ENCODE measurements around the gene WDR88. TPM values are rescaled to one million over a fixed set of nuclear protein-coding genes. Genes with fewer than 3 reads are reported as not detected.

The WDR88 gene
- total and polyA plus RNA-seq, 4 donors = 0.08 TPM; not detected in 2

DNA sequence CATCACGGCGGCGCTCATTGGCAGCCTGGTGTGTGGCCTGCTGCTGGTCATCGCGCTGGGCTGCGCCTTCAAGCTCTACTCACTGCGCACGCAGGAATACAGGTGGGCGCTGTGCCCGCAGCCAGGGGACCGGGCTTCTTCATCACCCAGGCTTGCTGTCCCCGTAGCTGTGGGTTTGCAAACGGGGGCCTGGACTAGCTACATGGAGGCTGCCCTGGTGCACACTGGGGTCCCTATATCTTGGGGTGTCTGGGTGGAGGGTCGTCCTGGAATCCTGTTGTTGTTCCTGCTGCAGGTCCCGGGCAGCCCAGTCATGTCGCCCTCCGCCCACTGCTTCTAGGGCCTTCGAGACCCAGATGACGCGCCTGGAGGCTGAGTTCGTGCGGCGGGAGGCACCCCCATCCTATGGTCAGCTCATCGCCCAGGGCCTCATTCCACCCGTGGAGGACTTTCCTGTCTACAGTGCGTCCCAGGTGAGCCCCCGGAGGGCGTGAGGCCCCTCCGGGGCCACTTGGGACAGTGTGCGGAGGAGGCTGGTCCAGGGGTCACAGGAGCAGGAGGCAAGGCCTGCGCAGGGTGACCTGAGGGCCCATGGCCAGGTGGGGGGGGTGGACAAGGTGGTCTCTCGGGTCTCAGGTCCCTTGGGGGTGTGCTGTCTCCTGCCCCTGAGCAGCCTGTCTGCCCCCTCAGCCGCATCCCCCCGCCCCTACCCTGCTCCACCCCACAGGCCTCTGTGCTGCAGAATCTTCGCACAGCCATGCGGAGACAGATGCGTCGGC lies 74.5 kb downstream of the WDR88 start:
- 97% methylated on average over 38 of the region's 38 CpGs for WGBS
- Histone ChIP-seq H3K4me3 (ENCODE audit: low read depth in 1 of 3, low read length in 3 of 3) (no peak overlapping the region), H3K9ac (ENCODE audit: low read depth in 1 of 2, low read length in 2 of 2) (no peak overlapping the region), H3K36me3 (ENCODE audit: control insufficient read depth in 4 of 4, insufficient read depth in 3 of 4, low read depth in 1 of 4, low read length in 3 of 4) (peaks cover 0 to 34% (median 11%) of the 10 kb centered on the region in 4 donors), H3K4me1 (ENCODE audit: control insufficient read depth in 4 of 4, insufficient read depth in 4 of 4, low read length in 3 of 4) (peaks cover 0 to 32% (median 20%) of the 10 kb centered on the region in 4 donors), H3K9me3 (ENCODE audit: control insufficient read depth in 4 of 4, low read length in 3 of 4) (no peaks in the 10 kb centered on the region), H3K27me3 (ENCODE audit: control insufficient read depth in 4 of 4, insufficient read depth in 4 of 4, low read length in 3 of 4) (no peaks in the 10 kb centered on the region), H3K27ac (ENCODE audit: low read depth in 1 of 2, low read length in 2 of 2) (no peak overlapping the region)
- DNase-seq (ENCODE audit: low spot score) = no peak
- TF ChIP-seq, protein P1, sequence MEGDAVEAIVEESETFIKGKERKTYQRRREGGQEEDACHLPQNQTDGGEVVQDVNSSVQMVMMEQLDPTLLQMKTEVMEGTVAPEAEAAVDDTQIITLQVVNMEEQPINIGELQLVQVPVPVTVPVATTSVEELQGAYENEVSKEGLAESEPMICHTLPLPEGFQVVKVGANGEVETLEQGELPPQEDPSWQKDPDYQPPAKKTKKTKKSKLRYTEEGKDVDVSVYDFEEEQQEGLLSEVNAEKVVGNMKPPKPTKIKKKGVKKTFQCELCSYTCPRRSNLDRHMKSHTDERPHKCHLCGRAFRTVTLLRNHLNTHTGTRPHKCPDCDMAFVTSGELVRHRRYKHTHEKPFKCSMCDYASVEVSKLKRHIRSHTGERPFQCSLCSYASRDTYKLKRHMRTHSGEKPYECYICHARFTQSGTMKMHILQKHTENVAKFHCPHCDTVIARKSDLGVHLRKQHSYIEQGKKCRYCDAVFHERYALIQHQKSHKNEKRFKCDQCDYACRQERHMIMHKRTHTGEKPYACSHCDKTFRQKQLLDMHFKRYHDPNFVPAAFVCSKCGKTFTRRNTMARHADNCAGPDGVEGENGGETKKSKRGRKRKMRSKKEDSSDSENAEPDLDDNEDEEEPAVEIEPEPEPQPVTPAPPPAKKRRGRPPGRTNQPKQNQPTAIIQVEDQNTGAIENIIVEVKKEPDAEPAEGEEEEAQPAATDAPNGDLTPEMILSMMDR (IDR thresholded peaks at IDR 0.05; ENCODE audit: low read depth, low read length, missing input control) = no peak
- TF ChIP-seq, protein P2, sequence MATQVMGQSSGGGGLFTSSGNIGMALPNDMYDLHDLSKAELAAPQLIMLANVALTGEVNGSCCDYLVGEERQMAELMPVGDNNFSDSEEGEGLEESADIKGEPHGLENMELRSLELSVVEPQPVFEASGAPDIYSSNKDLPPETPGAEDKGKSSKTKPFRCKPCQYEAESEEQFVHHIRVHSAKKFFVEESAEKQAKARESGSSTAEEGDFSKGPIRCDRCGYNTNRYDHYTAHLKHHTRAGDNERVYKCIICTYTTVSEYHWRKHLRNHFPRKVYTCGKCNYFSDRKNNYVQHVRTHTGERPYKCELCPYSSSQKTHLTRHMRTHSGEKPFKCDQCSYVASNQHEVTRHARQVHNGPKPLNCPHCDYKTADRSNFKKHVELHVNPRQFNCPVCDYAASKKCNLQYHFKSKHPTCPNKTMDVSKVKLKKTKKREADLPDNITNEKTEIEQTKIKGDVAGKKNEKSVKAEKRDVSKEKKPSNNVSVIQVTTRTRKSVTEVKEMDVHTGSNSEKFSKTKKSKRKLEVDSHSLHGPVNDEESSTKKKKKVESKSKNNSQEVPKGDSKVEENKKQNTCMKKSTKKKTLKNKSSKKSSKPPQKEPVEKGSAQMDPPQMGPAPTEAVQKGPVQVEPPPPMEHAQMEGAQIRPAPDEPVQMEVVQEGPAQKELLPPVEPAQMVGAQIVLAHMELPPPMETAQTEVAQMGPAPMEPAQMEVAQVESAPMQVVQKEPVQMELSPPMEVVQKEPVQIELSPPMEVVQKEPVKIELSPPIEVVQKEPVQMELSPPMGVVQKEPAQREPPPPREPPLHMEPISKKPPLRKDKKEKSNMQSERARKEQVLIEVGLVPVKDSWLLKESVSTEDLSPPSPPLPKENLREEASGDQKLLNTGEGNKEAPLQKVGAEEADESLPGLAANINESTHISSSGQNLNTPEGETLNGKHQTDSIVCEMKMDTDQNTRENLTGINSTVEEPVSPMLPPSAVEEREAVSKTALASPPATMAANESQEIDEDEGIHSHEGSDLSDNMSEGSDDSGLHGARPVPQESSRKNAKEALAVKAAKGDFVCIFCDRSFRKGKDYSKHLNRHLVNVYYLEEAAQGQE (IDR thresholded peaks at IDR 0.05) = no peak
- TF ChIP-seq YY1 (IDR thresholded peaks at IDR 0.05) = no peak
- TF ChIP-seq NR2F2 (IDR thresholded peaks at IDR 0.05) = no peak
- no peak for TF ChIP-seq FOXA2 (IDR thresholded peaks at IDR 0.05)
- no peak for TF ChIP-seq RXRA (IDR thresholded peaks at IDR 0.05)
- no peak for TF ChIP-seq HNF4A (conservative IDR thresholded peaks at IDR 0.05)
- TF ChIP-seq RAD21 (IDR thresholded peaks at IDR 0.05) = no peak
- TF ChIP-seq FOXA1 (IDR thresholded peaks at IDR 0.05) = no peak
- TF ChIP-seq EGR1 (IDR thresholded peaks at IDR 0.05; ENCODE audit: low read depth in 2 of 2) = no peak
- no peak for TF ChIP-seq JUND (IDR thresholded peaks at IDR 0.05)
- TF ChIP-seq, protein P3, sequence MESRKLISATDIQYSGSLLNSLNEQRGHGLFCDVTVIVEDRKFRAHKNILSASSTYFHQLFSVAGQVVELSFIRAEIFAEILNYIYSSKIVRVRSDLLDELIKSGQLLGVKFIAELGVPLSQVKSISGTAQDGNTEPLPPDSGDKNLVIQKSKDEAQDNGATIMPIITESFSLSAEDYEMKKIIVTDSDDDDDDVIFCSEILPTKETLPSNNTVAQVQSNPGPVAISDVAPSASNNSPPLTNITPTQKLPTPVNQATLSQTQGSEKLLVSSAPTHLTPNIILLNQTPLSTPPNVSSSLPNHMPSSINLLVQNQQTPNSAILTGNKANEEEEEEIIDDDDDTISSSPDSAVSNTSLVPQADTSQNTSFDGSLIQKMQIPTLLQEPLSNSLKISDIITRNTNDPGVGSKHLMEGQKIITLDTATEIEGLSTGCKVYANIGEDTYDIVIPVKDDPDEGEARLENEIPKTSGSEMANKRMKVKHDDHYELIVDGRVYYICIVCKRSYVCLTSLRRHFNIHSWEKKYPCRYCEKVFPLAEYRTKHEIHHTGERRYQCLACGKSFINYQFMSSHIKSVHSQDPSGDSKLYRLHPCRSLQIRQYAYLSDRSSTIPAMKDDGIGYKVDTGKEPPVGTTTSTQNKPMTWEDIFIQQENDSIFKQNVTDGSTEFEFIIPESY (IDR thresholded peaks at IDR 0.05) = no peak
- no peak for TF ChIP-seq HNF4G (IDR thresholded peaks at IDR 0.05)
- TF ChIP-seq TAF1 (conservative IDR thresholded peaks at IDR 0.05) = no peak
- TF ChIP-seq, protein P4, sequence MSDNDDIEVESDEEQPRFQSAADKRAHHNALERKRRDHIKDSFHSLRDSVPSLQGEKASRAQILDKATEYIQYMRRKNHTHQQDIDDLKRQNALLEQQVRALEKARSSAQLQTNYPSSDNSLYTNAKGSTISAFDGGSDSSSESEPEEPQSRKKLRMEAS (IDR thresholded peaks at IDR 0.05) = no peak
